Gastroesophageal sphincter (tissue), 3 donors: ENCODE results near the gene MTR.

ENCODE experiments used
- EP300 ChIP-seq: sonication (generic); formaldehyde crosslinking; IDR thresholded peaks from one replicate; pipeline ENCODE4 v1.6.1; 2017; ENCODE audit warnings: antibody characterized with exemption, mild to moderate bottlenecking
- POLR2A ChIP-seq, 2 donors: fragments of 450-650 bp; IDR thresholded peaks; one replicate each; pipeline ENCODE4 v1.6.1; 2017; ENCODE audit warnings: antibody characterized with exemption in 2 of 2, mild to moderate bottlenecking in 2 of 2, moderate library complexity in 1 of 2
- POLR2AphosphoS5 ChIP-seq: sonication (generic); formaldehyde crosslinking; IDR thresholded peaks from one replicate; pipeline ENCODE4 v1.6.1; 2017; ENCODE audit warnings: antibody characterized with exemption
- TF ChIP-seq, protein P1 (sequence below), 4 experiments: fragments of 200-600 bp in 2 of 4; fragments of 450-650 bp in 2 of 4; sonication (generic) in 1 of 4; IDR thresholded peaks; one replicate each; pipeline ENCODE4 v1.5.1; 2017 to 2019; ENCODE audit warnings: antibody characterized with exemption in 4 of 4, mild to moderate bottlenecking in 2 of 4, moderate library complexity in 2 of 4

DNA sequence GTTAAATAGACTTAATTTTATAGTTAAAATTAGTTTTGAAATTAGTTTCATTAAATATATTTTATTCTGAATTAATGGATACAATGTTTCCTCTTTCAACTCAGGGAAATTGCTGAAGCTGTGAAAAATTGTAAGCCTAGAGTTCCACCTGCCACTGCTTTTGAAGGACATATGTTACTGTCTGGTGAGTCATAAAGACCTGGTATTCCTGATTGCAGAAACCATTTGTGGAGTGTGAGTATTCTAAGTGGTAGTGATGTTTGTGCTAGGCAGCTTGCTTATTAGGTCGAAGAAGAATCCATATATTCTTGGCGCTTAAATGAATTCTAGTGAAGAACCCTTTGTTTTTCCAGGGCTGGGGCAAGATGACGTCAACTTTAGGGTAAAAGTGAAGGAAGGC lies 34.0 kb downstream of the MTR start:
- TF ChIP-seq, protein P1, sequence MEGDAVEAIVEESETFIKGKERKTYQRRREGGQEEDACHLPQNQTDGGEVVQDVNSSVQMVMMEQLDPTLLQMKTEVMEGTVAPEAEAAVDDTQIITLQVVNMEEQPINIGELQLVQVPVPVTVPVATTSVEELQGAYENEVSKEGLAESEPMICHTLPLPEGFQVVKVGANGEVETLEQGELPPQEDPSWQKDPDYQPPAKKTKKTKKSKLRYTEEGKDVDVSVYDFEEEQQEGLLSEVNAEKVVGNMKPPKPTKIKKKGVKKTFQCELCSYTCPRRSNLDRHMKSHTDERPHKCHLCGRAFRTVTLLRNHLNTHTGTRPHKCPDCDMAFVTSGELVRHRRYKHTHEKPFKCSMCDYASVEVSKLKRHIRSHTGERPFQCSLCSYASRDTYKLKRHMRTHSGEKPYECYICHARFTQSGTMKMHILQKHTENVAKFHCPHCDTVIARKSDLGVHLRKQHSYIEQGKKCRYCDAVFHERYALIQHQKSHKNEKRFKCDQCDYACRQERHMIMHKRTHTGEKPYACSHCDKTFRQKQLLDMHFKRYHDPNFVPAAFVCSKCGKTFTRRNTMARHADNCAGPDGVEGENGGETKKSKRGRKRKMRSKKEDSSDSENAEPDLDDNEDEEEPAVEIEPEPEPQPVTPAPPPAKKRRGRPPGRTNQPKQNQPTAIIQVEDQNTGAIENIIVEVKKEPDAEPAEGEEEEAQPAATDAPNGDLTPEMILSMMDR (IDR thresholded peaks at IDR 0.05) = no peak
- TF ChIP-seq POLR2A (IDR thresholded peaks at IDR 0.05) (no peak), POLR2AphosphoS5 (no peak), EP300 (no peak)
